ENCODE results near the gene ROCK2. TPM values are rescaled to one million over a fixed set of nuclear protein-coding genes. Genes with fewer than 3 reads are reported as not detected.

ROCK2 gene
- total and polyA plus RNA-seq, 10 donors = 4.0 to 89.6 (median 65.8) TPM

- intact Hi-C loops (cut with DNase I; ENCODE audit: low total_unique reads) = no loop called here
- no peak overlapping the region for H3K4me3 ChIP-seq
- 89 to 98% (median 94%) methylated on average over 7 of the region's 7 CpGs for WGBS, 5 donors
- no peaks in the 10 kb centered on the region for H3K27me3 ChIP-seq (replicated peaks in 1 of 7)
- TF ChIP-seq POLR2A (IDR thresholded peaks at IDR 0.05) (no peak), POLR2AphosphoS5 (IDR thresholded peaks at IDR 0.05) (no peak)
- TF ChIP-seq, protein P1, sequence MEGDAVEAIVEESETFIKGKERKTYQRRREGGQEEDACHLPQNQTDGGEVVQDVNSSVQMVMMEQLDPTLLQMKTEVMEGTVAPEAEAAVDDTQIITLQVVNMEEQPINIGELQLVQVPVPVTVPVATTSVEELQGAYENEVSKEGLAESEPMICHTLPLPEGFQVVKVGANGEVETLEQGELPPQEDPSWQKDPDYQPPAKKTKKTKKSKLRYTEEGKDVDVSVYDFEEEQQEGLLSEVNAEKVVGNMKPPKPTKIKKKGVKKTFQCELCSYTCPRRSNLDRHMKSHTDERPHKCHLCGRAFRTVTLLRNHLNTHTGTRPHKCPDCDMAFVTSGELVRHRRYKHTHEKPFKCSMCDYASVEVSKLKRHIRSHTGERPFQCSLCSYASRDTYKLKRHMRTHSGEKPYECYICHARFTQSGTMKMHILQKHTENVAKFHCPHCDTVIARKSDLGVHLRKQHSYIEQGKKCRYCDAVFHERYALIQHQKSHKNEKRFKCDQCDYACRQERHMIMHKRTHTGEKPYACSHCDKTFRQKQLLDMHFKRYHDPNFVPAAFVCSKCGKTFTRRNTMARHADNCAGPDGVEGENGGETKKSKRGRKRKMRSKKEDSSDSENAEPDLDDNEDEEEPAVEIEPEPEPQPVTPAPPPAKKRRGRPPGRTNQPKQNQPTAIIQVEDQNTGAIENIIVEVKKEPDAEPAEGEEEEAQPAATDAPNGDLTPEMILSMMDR (IDR thresholded peaks at IDR 0.05 in 8 of 11, conservative IDR thresholded peaks at IDR 0.05 in 3 of 11) = no peak
- H3K4me1 ChIP-seq = peaks cover 4 to 47% (median 24%) of the 10 kb centered on the region in 6 donors
- no peaks in the 10 kb centered on the region for H3K9me3 ChIP-seq
- DNase-seq = no peak
- peak overlapping the region in 1 of 8 donors; percentile 55 for H3K27ac ChIP-seq
- H3K36me3 ChIP-seq = no peaks in the 10 kb centered on the region
These were observed 20.1 kb upstream of the ROCK2 start for GRCh38 chr2:11364565-11364887.

GRCh38 chr2:11363868-11364564 is 19.6 kb upstream of the ROCK2 start:
- no peak for TF ChIP-seq POLR2AphosphoS5 (IDR thresholded peaks at IDR 0.05)
- TF ChIP-seq, protein P1 (IDR thresholded peaks at IDR 0.05 in 8 of 11, conservative IDR thresholded peaks at IDR 0.05 in 3 of 11) = no peak
- TF ChIP-seq POLR2A (IDR thresholded peaks at IDR 0.05) = no peak
- no peak for DNase-seq
- Histone ChIP-seq H3K27ac (no peak overlapping the region), H3K4me3 (no peak overlapping the region), H3K4me1 (peaks cover 4 to 49% (median 24%) of the 10 kb centered on the region in 6 donors), H3K27me3 (replicated peaks in 1 of 7) (no peaks in the 10 kb centered on the region), H3K36me3 (no peaks in the 10 kb centered on the region), H3K9me3 (no peaks in the 10 kb centered on the region)
- WGBS, 5 donors = 89 to 96% (median 91%) methylated on average over 8 to 10 of the region's 10 CpGs
- intact Hi-C loops (cut with DNase I; ENCODE audit: low total_unique reads) = no loop called here

DNA sequence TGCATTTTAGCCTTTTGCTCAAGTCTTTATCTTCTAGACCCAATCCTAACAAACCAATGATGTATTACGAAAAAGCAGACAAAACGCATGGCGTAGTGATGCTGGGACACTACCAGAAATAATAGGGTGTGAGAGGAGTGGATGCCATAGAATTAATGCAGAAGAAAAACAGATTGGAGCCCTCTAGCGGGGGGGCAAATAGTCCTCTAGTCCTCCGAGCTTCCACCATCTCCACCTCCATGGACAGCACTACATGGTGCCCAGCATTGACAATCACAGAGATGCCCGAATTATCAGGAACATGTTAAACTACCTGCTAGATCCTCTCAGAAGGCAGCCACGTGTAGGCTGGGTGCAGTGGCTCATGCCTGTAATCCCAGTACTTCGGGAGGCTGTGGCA is 15.4 kb upstream of the ROCK2 start:
- intact Hi-C loops (cut with DNase I; ENCODE audit: low total_unique reads) = no loop called here
- no peaks in the 10 kb centered on the region for H3K36me3 ChIP-seq
- TF ChIP-seq, protein P1 (IDR thresholded peaks at IDR 0.05 in 8 of 11, conservative IDR thresholded peaks at IDR 0.05 in 3 of 11) = no peak
- TF ChIP-seq POLR2AphosphoS5 (IDR thresholded peaks at IDR 0.05) (no peak), POLR2A (IDR thresholded peaks at IDR 0.05) (no peak)
- H3K27me3 ChIP-seq (replicated peaks in 1 of 7) = no peaks in the 10 kb centered on the region
- no peak overlapping the region for H3K27ac ChIP-seq
- no peak overlapping the region for H3K4me3 ChIP-seq
- no peaks in the 10 kb centered on the region for H3K9me3 ChIP-seq
- WGBS, 5 donors = 80 to 89% (median 87%) methylated on average over 8 of the region's 8 CpGs
- DNase-seq = no peak
- H3K4me1 ChIP-seq = peaks cover 0 to 35% (median 17%) of the 10 kb centered on the region in 6 donors

DNA sequence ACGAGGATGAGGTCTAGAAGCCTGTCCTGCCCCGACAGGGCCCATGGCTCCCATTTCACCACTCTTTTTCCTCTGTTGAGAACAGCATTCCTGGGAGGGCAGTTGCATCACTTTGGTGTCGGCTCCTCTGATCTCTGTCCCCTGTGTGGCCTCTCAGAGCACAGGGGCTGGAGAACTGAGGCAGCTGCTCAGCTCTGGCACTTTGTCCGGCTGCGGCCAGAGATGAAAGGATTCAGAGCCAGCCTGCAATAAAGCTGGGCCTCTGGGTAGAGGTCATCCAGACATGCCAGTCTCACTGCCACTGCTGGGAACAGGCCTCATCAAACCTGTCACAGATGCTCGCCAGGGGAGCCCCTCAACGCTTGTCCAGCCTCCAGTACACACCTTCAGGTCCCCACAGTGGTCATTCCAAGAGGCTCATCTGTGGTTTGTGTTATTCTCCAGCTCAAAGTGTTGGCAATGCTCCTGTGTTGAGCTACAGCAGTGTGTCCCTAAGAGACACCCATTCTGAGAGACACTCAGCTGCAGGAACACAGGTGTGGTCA is 13.1 kb upstream of the ROCK2 start:
- H3K4me1 ChIP-seq = peaks cover 0 to 37% (median 14%) of the 10 kb centered on the region in 6 donors
- H3K9me3 ChIP-seq = no peaks in the 10 kb centered on the region
- H3K4me3 ChIP-seq = no peak overlapping the region
- H3K27ac ChIP-seq = peak overlapping the region in 7 of 8 donors; percentile 23 to 81 (median 71)
- intact Hi-C loops (cut with DNase I; ENCODE audit: low total_unique reads) = no loop called here
- DNase-seq = no peak
- TF ChIP-seq POLR2A (IDR thresholded peaks at IDR 0.05) = no peak
- TF ChIP-seq, protein P1 (IDR thresholded peaks at IDR 0.05 in 8 of 11, conservative IDR thresholded peaks at IDR 0.05 in 3 of 11) = no peak
- no peak for TF ChIP-seq POLR2AphosphoS5 (IDR thresholded peaks at IDR 0.05)
- no peaks in the 10 kb centered on the region for H3K36me3 ChIP-seq
- H3K27me3 ChIP-seq (replicated peaks in 1 of 7) = no peaks in the 10 kb centered on the region
- 69 to 89% (median 78%) methylated on average over 7 of the region's 7 CpGs for WGBS, 5 donors
